Ramos (cell line): ENCODE results near the gene BTRC.
"Not testable (repeated sequence)": the region's sequence is repeated elsewhere in the genome, so short reads cannot be mapped to it uniquely, and the experiment has no call there.

Experiments used
- in situ Hi-C: fragments of 300-500 bp; cut with MboI; formaldehyde crosslinking; loops from one replicate; pipeline ENCODE4 v1.14.3; 2022; ENCODE audit warnings: low sequenced_read_pairs; ENCODE audit not compliant: unreplicated experiment

Gene BTRC

GRCh38 chr10:101380353-101381017 lies 26.5 kb downstream of the BTRC start:
- in situ Hi-C loops = no loop called here

- in situ Hi-C loops = no loop called here
Measured at GRCh38 chr10:101385866-101386658, 32.1 kb downstream of the BTRC start.

GRCh38 chr10:101386659-101387259 lies 32.8 kb downstream of the BTRC start:
- in situ Hi-C loops = no loop called here

GRCh38 chr10:101388676-101389276 lies 34.8 kb downstream of the BTRC start:
- in situ Hi-C loops = no loop called here

- in situ Hi-C loops = not testable (repeated sequence)
Measured at GRCh38 chr10:101389532-101389931, 35.6 kb downstream of the BTRC start.

GRCh38 chr10:101389986-101390531 lies 36.1 kb downstream of the BTRC start:
- in situ Hi-C loops = no loop called here

GRCh38 chr10:101393378-101393777 lies 39.4 kb downstream of the BTRC start:
- in situ Hi-C loops = no loop called here

- in situ Hi-C loops = no loop called here
Measured at GRCh38 chr10:101394524-101395133, 40.7 kb downstream of the BTRC start.

GRCh38 chr10:101397140-101397539 lies 43.2 kb downstream of the BTRC start:
- in situ Hi-C loops = no loop called here

- in situ Hi-C loops = no loop called here
Measured at GRCh38 chr10:101400585-101400984, 46.6 kb downstream of the BTRC start.

- in situ Hi-C loops = no loop called here
Measured at GRCh38 chr10:101402711-101403110, 48.7 kb downstream of the BTRC start.

GRCh38 chr10:101403161-101403560 lies 49.2 kb downstream of the BTRC start:
- in situ Hi-C loops = no loop called here

- in situ Hi-C loops = no loop called here
Measured at GRCh38 chr10:101405001-101405400, 51.0 kb downstream of the BTRC start.

GRCh38 chr10:101411598-101411997 lies 57.6 kb downstream of the BTRC start:
- in situ Hi-C loops = no loop called here

GRCh38 chr10:101414034-101414433 lies 60.1 kb downstream of the BTRC start:
- in situ Hi-C loops = no loop called here

- in situ Hi-C loops = no loop called here
Measured at GRCh38 chr10:101415884-101416283, 61.9 kb downstream of the BTRC start.

- in situ Hi-C loops = not testable (repeated sequence)
Measured at GRCh38 chr10:101421967-101422366, 68.0 kb downstream of the BTRC start.

- in situ Hi-C loops = no loop called here
Measured at GRCh38 chr10:101425535-101425934, 71.6 kb downstream of the BTRC start.

GRCh38 chr10:101428036-101428435 lies 74.1 kb downstream of the BTRC start:
- in situ Hi-C loops = no loop called here

- in situ Hi-C loops = no loop called here
Measured at GRCh38 chr10:101429423-101429822, 75.5 kb downstream of the BTRC start.
